CD4-positive, CD25-positive, alpha-beta regulatory T cell (primary cell): ENCODE results near the gene TSBP1. TPM values are rescaled to one million over a fixed set of nuclear protein-coding genes. Genes with fewer than 3 reads are reported as not detected.

Experiments
- ATAC-seq, 2 donors: fragments of 150-1000 bp; cut with Tn5 transposase; one replicate each; pipeline ENCODE4 v1.10.0; 2021; ENCODE audit warnings: low read depth in 2 of 2, moderate number of reproducible peaks in 2 of 2, moderate library complexity in 1 of 2
- DNase-seq, 3 donors: peaks; one replicate each; pipeline versions ENCODE4 v3.0.0 to v3.0.0-alpha.2; 2012 to 2022; ENCODE audit warnings: mixed read lengths in 1 of 3
- H3K27ac ChIP-seq: one replicate; pipeline ENCODE4 v1.7.0; 2013; ENCODE audit warnings: mild to moderate bottlenecking, low read length; ENCODE audit not compliant: insufficient read depth, poor library complexity, severe bottlenecking
- H3K27me3 ChIP-seq: one replicate; pipeline ENCODE4 v1.7.0; 2013; ENCODE audit warnings: low read length; ENCODE audit not compliant: control insufficient read depth, insufficient read depth
- H3K36me3 ChIP-seq: one replicate; pipeline ENCODE4 v1.7.0; 2013; ENCODE audit warnings: mild to moderate bottlenecking, low read length, moderate library complexity; ENCODE audit not compliant: control insufficient read depth, insufficient read depth
- H3K4me1 ChIP-seq: 2 replicates; pipeline ENCODE4 v1.7.0; 2013; ENCODE audit warnings: mild to moderate bottlenecking, low read length; ENCODE audit not compliant: insufficient read depth, control insufficient read depth, poor library complexity, severe bottlenecking
- H3K4me3 ChIP-seq: one replicate; pipeline ENCODE4 v1.7.0; 2013; ENCODE audit warnings: low read depth, mild to moderate bottlenecking, low read length, moderate library complexity
- H3K9me3 ChIP-seq, 2 experiments: 1 replicate in 1 of 2; 2 replicates in 1 of 2; pipeline ENCODE4 v1.7.0; 2013; ENCODE audit warnings: low read length in 2 of 2, mild to moderate bottlenecking in 1 of 2, moderate library complexity in 1 of 2; ENCODE audit not compliant: control insufficient read depth in 2 of 2
- H3K27ac Mint-ChIP-seq, 3 donors: one replicate each; pipeline ENCODE4 v1.8.0; 2020 to 2022; ENCODE audit warnings: mild to moderate bottlenecking in 3 of 3, mixed read lengths in 3 of 3, moderate library complexity in 2 of 3
- H3K27me3 Mint-ChIP-seq: one replicate; pipeline ENCODE4 v1.8.0; 2022; ENCODE audit warnings: mild to moderate bottlenecking, mixed read lengths
- H3K36me3 Mint-ChIP-seq: one replicate; pipeline ENCODE4 v1.8.0; 2020; ENCODE audit warnings: mixed read lengths
- H3K4me1 Mint-ChIP-seq, 4 donors: one replicate each; pipeline ENCODE4 v1.8.0; 2020 to 2022; ENCODE audit warnings: mixed read lengths in 4 of 4, mild to moderate bottlenecking in 1 of 4
- H3K4me3 Mint-ChIP-seq, 4 donors: one replicate each; pipeline ENCODE4 v1.8.0; 2020 to 2022; ENCODE audit warnings: mild to moderate bottlenecking in 4 of 4, mixed read lengths in 4 of 4, moderate library complexity in 3 of 4
- H3K9me3 Mint-ChIP-seq, 7 donors: one replicate each; pipeline ENCODE4 v1.8.0; 2020 to 2022; ENCODE audit warnings: mixed read lengths in 7 of 7, mild to moderate bottlenecking in 3 of 7, moderate library complexity in 2 of 7
- polyA plus RNA-seq, 4 donors: library from polyadenylated mRNA; unstranded; fragments of 300-500 nt; fragmentation: Illumina TruSeq; gene quantifications; one replicate each; pipeline ENCODE4 v1.2.3, GENCODE V29; 2021
- total RNA-seq: library from RNA; stranded (reverse); gene quantifications from one replicate; pipeline ENCODE4 v1.2.3, GENCODE V29; 2022

TSBP1 gene
- total and polyA plus RNA-seq, 5 donors from 2014 or later, result not detected

- Mint-ChIP-seq H3K27ac (no peak overlapping the region), H3K4me3 (no peak overlapping the region), H3K9me3 (no peaks in the 10 kb centered on the region), H3K4me1 (peaks cover 0 to 2% (median 0%) of the 10 kb centered on the region in 4 donors), H3K36me3 (no peaks in the 10 kb centered on the region), H3K27me3 (peaks cover 77% of the 10 kb centered on the region)
- ATAC-seq (no peak), DNase-seq (no peak)
- Histone ChIP-seq H3K4me1 (no peaks in the 10 kb centered on the region), H3K27me3 (peaks cover 46% of the 10 kb centered on the region), H3K4me3 (no peak overlapping the region), H3K27ac (no peak overlapping the region), H3K36me3 (no peaks in the 10 kb centered on the region), H3K9me3 (no peaks in the 10 kb centered on the region)
Observed at GRCh38 chr6:32406197-32406596, 34.5 kb upstream of the TSBP1 start.

GRCh38 chr6:32405656-32406055, 34.0 kb upstream of the TSBP1 start:
- Mint-ChIP-seq H3K27ac (no peak overlapping the region), H3K4me3 (no peak overlapping the region), H3K9me3 (no peaks in the 10 kb centered on the region), H3K36me3 (no peaks in the 10 kb centered on the region), H3K27me3 (peaks cover 78% of the 10 kb centered on the region), H3K4me1 (peaks cover 0 to 2% (median 0%) of the 10 kb centered on the region in 4 donors)
- DNase-seq, result no peak
- H3K4me1 ChIP-seq, result no peaks in the 10 kb centered on the region
- H3K27me3 ChIP-seq, result peaks cover 46% of the 10 kb centered on the region
- no peaks in the 10 kb centered on the region for H3K36me3 ChIP-seq
- H3K4me3 ChIP-seq, result no peak overlapping the region
- ATAC-seq, result no peak
- no peaks in the 10 kb centered on the region for H3K9me3 ChIP-seq
- H3K27ac ChIP-seq, result no peak overlapping the region

GRCh38 chr6:32402812-32403211, 31.1 kb upstream of the TSBP1 start:
- no peaks in the 10 kb centered on the region for H3K9me3 Mint-ChIP-seq
- H3K4me3 Mint-ChIP-seq, result no peak overlapping the region
- Histone ChIP-seq H3K9me3 (no peaks in the 10 kb centered on the region), H3K4me1 (no peaks in the 10 kb centered on the region), H3K27ac (no peak overlapping the region), H3K27me3 (peaks cover 37% of the 10 kb centered on the region), H3K4me3 (no peak overlapping the region), H3K36me3 (no peaks in the 10 kb centered on the region)
- H3K27me3 Mint-ChIP-seq, result peaks cover 66% of the 10 kb centered on the region
- DNase-seq (no peak), ATAC-seq (no peak)
- H3K36me3 Mint-ChIP-seq, result no peaks in the 10 kb centered on the region
- peaks cover 0 to 2% (median 0%) of the 10 kb centered on the region in 4 donors for H3K4me1 Mint-ChIP-seq
- no peak overlapping the region for H3K27ac Mint-ChIP-seq

DNA sequence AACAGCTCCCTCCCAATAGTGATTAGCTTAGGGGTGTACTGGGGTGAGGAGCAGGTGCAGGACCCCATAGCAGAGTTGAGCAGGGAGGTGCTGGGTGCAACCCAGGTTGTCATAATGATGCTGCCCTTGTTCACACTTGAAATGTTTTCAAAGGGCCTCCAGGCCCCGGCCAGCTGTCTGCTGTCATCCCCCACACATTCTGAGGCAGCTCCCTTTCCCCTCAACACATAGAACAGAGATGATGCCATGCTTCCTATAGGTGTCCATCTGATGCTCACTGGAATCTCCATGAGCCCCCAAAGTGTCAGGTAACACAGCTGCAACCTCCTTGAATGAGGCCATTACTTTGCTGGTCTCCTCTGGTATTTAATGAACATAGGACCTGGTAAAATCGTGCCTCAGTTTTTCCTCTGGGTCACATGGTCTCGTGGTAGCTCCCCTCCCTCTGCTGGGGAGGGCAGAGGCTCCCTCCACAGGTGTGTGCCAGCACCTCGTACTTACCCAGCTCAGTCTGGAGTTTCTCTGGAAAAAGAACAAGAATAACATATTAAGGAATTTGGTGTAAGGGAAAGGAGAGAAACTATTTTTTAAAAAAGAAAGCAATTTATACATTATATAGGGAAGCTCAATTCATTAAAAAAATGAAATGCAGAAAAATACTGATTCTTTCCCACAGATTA, 29.7 kb upstream of the TSBP1 start:
- Mint-ChIP-seq H3K9me3 (no peaks in the 10 kb centered on the region), H3K4me1 (peaks cover 0 to 3% (median 0%) of the 10 kb centered on the region in 4 donors), H3K36me3 (no peaks in the 10 kb centered on the region), H3K4me3 (no peak overlapping the region), H3K27me3 (peaks cover 63% of the 10 kb centered on the region), H3K27ac (no peak overlapping the region)
- ATAC-seq (no peak), DNase-seq (no peak)
- Histone ChIP-seq H3K4me1 (no peaks in the 10 kb centered on the region), H3K9me3 (no peaks in the 10 kb centered on the region), H3K36me3 (no peaks in the 10 kb centered on the region), H3K27me3 (peaks cover 26% of the 10 kb centered on the region), H3K27ac (no peak overlapping the region), H3K4me3 (no peak overlapping the region)

DNA sequence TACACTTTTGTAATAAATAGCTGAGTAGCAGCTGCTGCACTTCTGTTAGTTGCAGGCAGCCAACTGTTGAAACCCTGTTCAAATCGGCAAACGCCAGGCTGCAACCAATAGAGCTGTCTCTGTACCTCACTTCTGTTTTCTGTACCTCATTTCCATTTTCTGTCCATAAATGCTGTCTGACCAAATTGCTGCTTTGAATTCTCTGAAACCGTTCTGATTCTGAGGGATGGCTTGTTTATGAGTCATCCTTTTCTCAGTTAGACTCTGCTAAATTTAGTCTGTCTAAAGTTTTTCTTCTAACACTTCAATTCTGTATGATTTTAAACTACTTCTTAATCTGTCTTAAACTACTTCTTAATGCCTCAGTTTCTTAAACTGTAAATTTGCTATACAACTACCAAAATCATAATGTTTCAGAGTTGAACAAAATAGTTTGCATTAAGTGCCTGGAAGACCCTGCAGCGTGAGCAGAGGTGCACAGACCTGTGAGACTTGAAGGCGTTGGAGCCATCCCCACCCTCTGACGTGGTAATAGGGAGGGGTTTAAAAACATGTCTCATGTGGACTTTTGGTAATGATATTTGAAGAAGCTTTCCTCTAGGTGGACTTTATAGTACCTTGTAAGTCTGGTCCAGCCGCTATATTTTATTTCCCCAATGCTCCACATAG, 25.7 kb upstream of the TSBP1 start:
- no peaks in the 10 kb centered on the region for H3K36me3 Mint-ChIP-seq
- H3K27me3 ChIP-seq, result peaks cover 9% of the 10 kb centered on the region
- no peak overlapping the region for H3K4me3 ChIP-seq
- DNase-seq (peak in 1 of 3 donors; percentile 15), ATAC-seq (peak in 1 of 2 donors; percentile 28)
- no peak overlapping the region for H3K4me3 Mint-ChIP-seq
- no peaks in the 10 kb centered on the region for H3K9me3 ChIP-seq
- no peaks in the 10 kb centered on the region for H3K9me3 Mint-ChIP-seq
- no peaks in the 10 kb centered on the region for H3K36me3 ChIP-seq
- H3K27ac ChIP-seq, result no peak overlapping the region
- no peak overlapping the region for H3K27ac Mint-ChIP-seq
- H3K4me1 ChIP-seq, result no peaks in the 10 kb centered on the region
- H3K4me1 Mint-ChIP-seq, result peaks cover 0 to 2% (median 0%) of the 10 kb centered on the region in 4 donors
- peaks cover 52% of the 10 kb centered on the region for H3K27me3 Mint-ChIP-seq

GRCh38 chr6:32396028-32396427, 24.3 kb upstream of the TSBP1 start:
- Histone ChIP-seq H3K4me3 (no peak overlapping the region), H3K27me3 (peaks cover 9% of the 10 kb centered on the region), H3K36me3 (no peaks in the 10 kb centered on the region), H3K4me1 (no peaks in the 10 kb centered on the region), H3K27ac (no peak overlapping the region), H3K9me3 (no peaks in the 10 kb centered on the region)
- Mint-ChIP-seq H3K27ac (no peak overlapping the region), H3K4me1 (peaks cover 0 to 2% (median 0%) of the 10 kb centered on the region in 4 donors), H3K36me3 (no peaks in the 10 kb centered on the region), H3K27me3 (peaks cover 45% of the 10 kb centered on the region), H3K9me3 (no peaks in the 10 kb centered on the region), H3K4me3 (no peak overlapping the region)
- DNase-seq (no peak), ATAC-seq (no peak)

GRCh38 chr6:32393665-32394420, 22.1 kb upstream of the TSBP1 start:
- peaks cover 19% of the 10 kb centered on the region for H3K27me3 ChIP-seq
- Mint-ChIP-seq H3K36me3 (no peaks in the 10 kb centered on the region), H3K4me1 (peaks cover 0 to 2% (median 0%) of the 10 kb centered on the region in 4 donors), H3K27me3 (peaks cover 49% of the 10 kb centered on the region), H3K4me3 (no peak overlapping the region), H3K27ac (no peak overlapping the region), H3K9me3 (no peaks in the 10 kb centered on the region)
- H3K9me3 ChIP-seq, result no peaks in the 10 kb centered on the region
- no peak overlapping the region for H3K27ac ChIP-seq
- ATAC-seq, result no peak
- H3K4me3 ChIP-seq, result no peak overlapping the region
- no peak for DNase-seq
- no peaks in the 10 kb centered on the region for H3K4me1 ChIP-seq
- H3K36me3 ChIP-seq, result no peaks in the 10 kb centered on the region
